ENCODE measurements around the gene SMYD4. TPM values are rescaled to one million over a fixed set of nuclear protein-coding genes. Genes with fewer than 3 reads are reported as not detected.
"Not testable (repeated sequence)": the region's sequence is repeated elsewhere in the genome, so short reads cannot be mapped to it uniquely, and the experiment has no call there.

SMYD4 gene
- total and polyA plus RNA-seq, 10 donors = 3.8 to 28.1 (median 20.5) TPM

GRCh38 chr17:1813088-1813487 lies 16.6 kb downstream of the SMYD4 start:
- no peak overlapping the region for H3K27ac ChIP-seq
- no peaks in the 10 kb centered on the region for H3K27me3 ChIP-seq (replicated peaks in 1 of 7)
- peaks cover 4 to 78% (median 19%) of the 10 kb centered on the region in 6 donors for H3K36me3 ChIP-seq
- peak; percentile 1 for DNase-seq
- TF ChIP-seq CTCF (IDR thresholded peaks at IDR 0.05 in 8 of 11, conservative IDR thresholded peaks at IDR 0.05 in 3 of 11) = no peak
- no peak for TF ChIP-seq POLR2AphosphoS5 (IDR thresholded peaks at IDR 0.05)
- TF ChIP-seq POLR2A (IDR thresholded peaks at IDR 0.05) = no peak
- no peaks in the 10 kb centered on the region for H3K4me1 ChIP-seq
- H3K9me3 ChIP-seq = no peaks in the 10 kb centered on the region
- WGBS, 5 donors = 86 to 93% (median 90%) methylated on average over 5 of the region's 5 CpGs
- no peak overlapping the region for H3K4me3 ChIP-seq
- intact Hi-C loops (cut with DNase I; ENCODE audit: low total_unique reads) = no loop called here

GRCh38 chr17:1810450-1811103 lies 19.1 kb downstream of the SMYD4 start:
- intact Hi-C loops (cut with DNase I; ENCODE audit: low total_unique reads) = no loop called here
- WGBS, 5 donors = 79 to 95% (median 90%) methylated on average over 14 to 20 of the region's 20 CpGs
- Histone ChIP-seq H3K36me3 (peaks cover 4 to 84% (median 21%) of the 10 kb centered on the region in 6 donors), H3K27me3 (replicated peaks in 1 of 7) (no peaks in the 10 kb centered on the region), H3K27ac (no peak overlapping the region), H3K9me3 (no peaks in the 10 kb centered on the region), H3K4me1 (no peaks in the 10 kb centered on the region), H3K4me3 (no peak overlapping the region)
- DNase-seq = peak; percentile 42
- TF ChIP-seq POLR2A (IDR thresholded peaks at IDR 0.05) = no peak
- no peak for TF ChIP-seq CTCF (IDR thresholded peaks at IDR 0.05 in 8 of 11, conservative IDR thresholded peaks at IDR 0.05 in 3 of 11)
- TF ChIP-seq POLR2AphosphoS5 (IDR thresholded peaks at IDR 0.05) = no peak

- intact Hi-C loops (cut with DNase I; ENCODE audit: low total_unique reads); DNase-seq; H3K27me3 ChIP-seq (replicated peaks in 1 of 7); H3K4me1 ChIP-seq; H3K4me3 ChIP-seq; H3K9me3 ChIP-seq; H3K27ac ChIP-seq: not testable (repeated sequence)
- WGBS, 5 donors = 94 to 99% (median 97%) methylated on average over 8 of the region's 8 CpGs
- peaks cover 4 to 84% (median 21%) of the 10 kb centered on the region in 6 donors for H3K36me3 ChIP-seq
These were observed 19.9 kb downstream of the SMYD4 start for GRCh38 chr17:1809815-1810214.

- 75 to 94% (median 90%) methylated on average over 2 of the region's 2 CpGs for WGBS, 5 donors
- TF ChIP-seq POLR2A (IDR thresholded peaks at IDR 0.05) (no peak), CTCF (IDR thresholded peaks at IDR 0.05 in 8 of 11, conservative IDR thresholded peaks at IDR 0.05 in 3 of 11) (no peak), POLR2AphosphoS5 (IDR thresholded peaks at IDR 0.05) (no peak)
- H3K4me1 ChIP-seq = no peaks in the 10 kb centered on the region
- H3K27me3 ChIP-seq (replicated peaks in 1 of 7) = no peaks in the 10 kb centered on the region
- no peak for DNase-seq
- H3K9me3 ChIP-seq = no peaks in the 10 kb centered on the region
- H3K27ac ChIP-seq = no peak overlapping the region
- peaks cover 5 to 84% (median 25%) of the 10 kb centered on the region in 6 donors for H3K36me3 ChIP-seq
- no peak overlapping the region for H3K4me3 ChIP-seq
- intact Hi-C loops (cut with DNase I; ENCODE audit: low total_unique reads) = no loop called here
These were observed 21.1 kb downstream of the SMYD4 start for GRCh38 chr17:1808644-1809043.

All from spleen (tissue), 11 donors.